Measurements from ENCODE around the gene MYO16.

Gene MYO16

DNA sequence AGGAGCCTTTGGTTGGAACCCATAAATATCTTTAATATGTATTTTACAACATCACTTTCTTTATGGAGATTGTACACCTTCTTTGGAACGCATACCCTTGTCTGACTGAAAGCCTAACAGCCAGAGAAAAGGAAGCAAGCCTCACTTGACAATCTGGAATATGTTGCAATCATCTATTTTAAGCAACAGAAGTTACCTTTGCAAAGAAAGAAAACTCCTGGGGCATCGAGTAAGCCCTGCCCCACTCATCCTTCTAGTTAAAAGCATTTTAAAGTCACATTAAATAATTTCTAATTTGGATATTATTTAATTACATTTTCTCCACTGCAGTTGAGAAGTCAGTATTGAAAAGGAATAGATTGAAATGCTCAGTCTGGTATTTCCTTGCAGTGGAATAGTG is 542.7 kb downstream of the MYO16 start:
- no peaks in the 10 kb centered on the region for H3K36me3 ChIP-seq
- no peak for DNase-seq
- no peaks in the 10 kb centered on the region for H3K27me3 ChIP-seq
- no peaks in the 10 kb centered on the region for H3K4me1 ChIP-seq
- no peak for TF ChIP-seq CTCF (IDR thresholded peaks at IDR 0.05; ENCODE audit: low read depth, low read length)
- H3K4me3 ChIP-seq (ENCODE audit: low read depth, low read length) = no peak overlapping the region
- no peaks in the 10 kb centered on the region for H3K9me3 ChIP-seq

DNA sequence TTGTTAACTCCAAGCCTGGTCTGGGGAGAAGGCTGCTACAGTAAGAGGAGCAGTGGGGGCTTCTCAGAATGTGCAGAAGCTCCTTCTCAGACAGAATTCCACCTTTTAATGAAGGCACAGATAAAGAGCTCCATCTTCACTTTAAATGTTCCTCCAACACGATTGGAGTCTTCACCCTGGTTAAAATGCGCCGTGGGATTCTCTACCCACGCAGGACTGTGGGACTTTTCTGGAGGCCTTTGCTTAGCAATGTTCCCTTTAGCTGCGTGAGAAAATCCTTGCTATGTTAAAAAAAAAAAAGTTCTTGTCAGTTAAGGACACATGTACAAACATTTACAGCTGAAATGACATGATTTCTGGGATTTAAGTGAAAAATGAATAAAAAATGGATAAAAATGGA is 546.3 kb downstream of the MYO16 start:
- Histone ChIP-seq H3K36me3 (no peaks in the 10 kb centered on the region), H3K9me3 (no peaks in the 10 kb centered on the region)
- DNase-seq = no peak

DNA sequence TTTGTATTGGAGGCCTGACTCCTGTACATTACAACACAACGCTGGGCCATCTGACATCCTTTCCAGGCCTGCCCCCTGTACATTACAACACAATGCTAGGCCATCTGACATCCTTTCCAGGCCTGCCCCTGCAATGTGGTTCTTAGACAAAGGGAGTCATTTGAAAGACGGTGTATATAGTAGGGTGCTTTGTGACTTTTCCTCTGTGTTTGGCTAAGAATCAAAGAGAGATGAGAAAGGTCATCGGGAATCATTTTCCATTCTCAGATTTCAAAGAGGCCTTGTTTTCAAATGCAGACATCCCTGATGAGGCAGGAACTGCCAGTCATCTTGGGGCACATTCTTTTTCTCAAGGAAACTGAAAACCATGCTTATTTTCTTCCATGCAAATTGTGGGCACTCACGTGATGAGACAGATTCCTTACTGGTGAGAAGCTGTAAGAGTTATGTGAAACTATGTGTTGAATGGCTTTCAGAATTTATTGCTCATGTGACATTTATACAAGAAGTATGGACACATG is 551.6 kb downstream of the MYO16 start:
- no peak for TF ChIP-seq CTCF (IDR thresholded peaks at IDR 0.05; ENCODE audit: low read depth, low read length)
- Histone ChIP-seq H3K4me3 (ENCODE audit: low read depth, low read length) (no peak overlapping the region), H3K4me1 (no peaks in the 10 kb centered on the region), H3K27me3 (no peaks in the 10 kb centered on the region), H3K9me3 (no peaks in the 10 kb centered on the region), H3K36me3 (no peaks in the 10 kb centered on the region)
- no peak for DNase-seq

More for the DNA sequence above, 546.3 kb downstream of the MYO16 start:
- no peak for TF ChIP-seq CTCF (IDR thresholded peaks at IDR 0.05; ENCODE audit: low read depth, low read length)
- Histone ChIP-seq H3K27me3 (no peaks in the 10 kb centered on the region), H3K4me1 (no peaks in the 10 kb centered on the region), H3K4me3 (ENCODE audit: low read depth, low read length) (no peak overlapping the region)

GRCh38 chr13:109182777-109183465 is 553.5 kb downstream of the MYO16 start:
- TF ChIP-seq CTCF (IDR thresholded peaks at IDR 0.05; ENCODE audit: low read depth, low read length) = no peak
- Histone ChIP-seq H3K36me3 (no peaks in the 10 kb centered on the region), H3K27me3 (no peaks in the 10 kb centered on the region), H3K9me3 (no peaks in the 10 kb centered on the region), H3K4me1 (no peaks in the 10 kb centered on the region), H3K4me3 (ENCODE audit: low read depth, low read length) (no peak overlapping the region)
- DNase-seq = no peak

DNA sequence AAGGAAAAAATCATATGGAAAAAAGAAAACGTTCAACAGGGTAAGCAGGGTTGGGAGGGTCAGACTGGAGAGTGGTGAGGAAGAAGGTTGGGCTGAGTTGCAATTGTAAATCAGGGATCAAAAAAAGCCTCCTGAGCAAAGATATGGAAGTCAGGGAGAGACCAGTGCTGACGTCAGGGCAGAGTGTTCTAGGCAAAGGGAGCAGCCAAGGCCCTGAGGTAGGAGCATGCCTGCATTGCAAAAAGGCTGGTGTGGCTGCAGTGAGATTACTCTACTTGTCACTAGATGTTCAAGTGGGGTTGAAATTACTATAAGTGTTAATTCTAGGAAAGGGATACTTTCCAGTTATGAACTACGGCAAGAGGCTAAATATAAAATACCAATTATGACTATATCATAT is 562.0 kb downstream of the MYO16 start:
- no peak for TF ChIP-seq CTCF (IDR thresholded peaks at IDR 0.05; ENCODE audit: low read depth, low read length)
- H3K36me3 ChIP-seq = no peaks in the 10 kb centered on the region
- H3K4me3 ChIP-seq (ENCODE audit: low read depth, low read length) = no peak overlapping the region

DNA sequence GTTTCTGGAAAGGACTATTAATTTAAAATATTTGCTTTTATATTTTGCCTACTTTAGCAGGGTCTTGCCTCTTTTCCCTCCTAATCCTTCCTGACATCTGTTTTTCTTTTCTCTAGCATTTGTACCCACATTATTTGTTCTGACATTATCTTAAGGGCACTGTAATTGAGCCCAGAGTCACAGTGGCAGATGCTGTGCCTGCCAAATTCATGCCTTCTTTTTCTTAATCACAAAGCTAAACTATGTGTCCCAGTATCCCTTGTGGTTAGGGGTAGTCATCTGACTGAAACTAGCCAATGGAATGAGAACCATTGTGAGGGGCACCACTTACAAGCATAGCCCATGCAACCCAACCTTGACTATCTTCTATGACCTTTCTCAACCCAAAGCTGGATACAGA is 562.9 kb downstream of the MYO16 start:
- H3K4me1 ChIP-seq = no peaks in the 10 kb centered on the region
- no peak overlapping the region for H3K4me3 ChIP-seq (ENCODE audit: low read depth, low read length)
- no peaks in the 10 kb centered on the region for H3K9me3 ChIP-seq
- DNase-seq = no peak
- no peaks in the 10 kb centered on the region for H3K36me3 ChIP-seq
- TF ChIP-seq CTCF (IDR thresholded peaks at IDR 0.05; ENCODE audit: low read depth, low read length) = no peak
- no peaks in the 10 kb centered on the region for H3K27me3 ChIP-seq

More for the DNA sequence above, 562.0 kb downstream of the MYO16 start:
- no peaks in the 10 kb centered on the region for H3K27me3 ChIP-seq
- H3K4me1 ChIP-seq = no peaks in the 10 kb centered on the region
- DNase-seq = no peak
- no peaks in the 10 kb centered on the region for H3K9me3 ChIP-seq

Data from BE2C (cell line).